Measurements from ENCODE around the gene MAD1L1. TPM values are rescaled to one million over a fixed set of nuclear protein-coding genes. Genes with fewer than 3 reads are reported as not detected.

MAD1L1 gene
- total RNA-seq, 1 donor from 2014 or later, result 32.7 TPM

- H3K4me3 Mint-ChIP-seq (ENCODE audit: unreplicated experiment), result no peak overlapping the region
- no peaks in the 10 kb centered on the region for H3K36me3 Mint-ChIP-seq (ENCODE audit: unreplicated experiment)
- no peaks in the 10 kb centered on the region for H3K4me1 Mint-ChIP-seq (ENCODE audit: unreplicated experiment)
- no peaks in the 10 kb centered on the region for H3K27me3 Mint-ChIP-seq (ENCODE audit: unreplicated experiment)
- no peak overlapping the region for H3K27ac Mint-ChIP-seq (ENCODE audit: unreplicated experiment)
- H3K9me3 Mint-ChIP-seq (ENCODE audit: unreplicated experiment), result no peaks in the 10 kb centered on the region
- no peak for DNase-seq (ENCODE audit: extremely low spot score, unreplicated experiment)
- no peak for TF ChIP-seq CTCF (IDR thresholded peaks at IDR 0.05)
Observed at GRCh38 chr7:1851721-1852516, 380.8 kb downstream of the MAD1L1 start.

- H3K4me1 Mint-ChIP-seq (ENCODE audit: unreplicated experiment), result no peaks in the 10 kb centered on the region
- no peak overlapping the region for H3K27ac Mint-ChIP-seq (ENCODE audit: unreplicated experiment)
- no peaks in the 10 kb centered on the region for H3K9me3 Mint-ChIP-seq (ENCODE audit: unreplicated experiment)
- TF ChIP-seq CTCF (IDR thresholded peaks at IDR 0.05), result no peak
- H3K4me3 Mint-ChIP-seq (ENCODE audit: unreplicated experiment), result no peak overlapping the region
- no peak for DNase-seq (ENCODE audit: extremely low spot score, unreplicated experiment)
- H3K36me3 Mint-ChIP-seq (ENCODE audit: unreplicated experiment), result no peaks in the 10 kb centered on the region
- H3K27me3 Mint-ChIP-seq (ENCODE audit: unreplicated experiment), result no peaks in the 10 kb centered on the region
Observed at GRCh38 chr7:1850976-1851571, 381.7 kb downstream of the MAD1L1 start.

- no peak overlapping the region for H3K27ac Mint-ChIP-seq (ENCODE audit: unreplicated experiment)
- no peaks in the 10 kb centered on the region for H3K27me3 Mint-ChIP-seq (ENCODE audit: unreplicated experiment)
- DNase-seq (ENCODE audit: extremely low spot score, unreplicated experiment), result no peak
- no peaks in the 10 kb centered on the region for H3K4me1 Mint-ChIP-seq (ENCODE audit: unreplicated experiment)
- no peak for TF ChIP-seq CTCF (IDR thresholded peaks at IDR 0.05)
- no peaks in the 10 kb centered on the region for H3K9me3 Mint-ChIP-seq (ENCODE audit: unreplicated experiment)
- H3K36me3 Mint-ChIP-seq (ENCODE audit: unreplicated experiment), result no peaks in the 10 kb centered on the region
- no peak overlapping the region for H3K4me3 Mint-ChIP-seq (ENCODE audit: unreplicated experiment)
Observed at GRCh38 chr7:1850111-1850975, 382.4 kb downstream of the MAD1L1 start.

- H3K9me3 Mint-ChIP-seq (ENCODE audit: unreplicated experiment), result no peaks in the 10 kb centered on the region
Observed at GRCh38 chr7:1849351-1850041, 383.2 kb downstream of the MAD1L1 start.

More at GRCh38 chr7:1849351-1850041, 383.2 kb downstream of the MAD1L1 start:
- DNase-seq (ENCODE audit: extremely low spot score, unreplicated experiment), result no peak
- H3K36me3 Mint-ChIP-seq (ENCODE audit: unreplicated experiment), result no peaks in the 10 kb centered on the region
- H3K27ac Mint-ChIP-seq (ENCODE audit: unreplicated experiment), result no peak overlapping the region
- H3K4me3 Mint-ChIP-seq (ENCODE audit: unreplicated experiment), result no peak overlapping the region
- no peaks in the 10 kb centered on the region for H3K4me1 Mint-ChIP-seq (ENCODE audit: unreplicated experiment)
- H3K27me3 Mint-ChIP-seq (ENCODE audit: unreplicated experiment), result no peaks in the 10 kb centered on the region
- TF ChIP-seq CTCF (IDR thresholded peaks at IDR 0.05), result no peak

All from osteocyte (in vitro differentiated cells).